Natural killer cell (primary cell): ENCODE measurements around the gene MAOB. TPM values are rescaled to one million over a fixed set of nuclear protein-coding genes. Genes with fewer than 3 reads are reported as not detected.

ENCODE experiments used
- ATAC-seq, 3 donors: fragments of 150-1000 bp in 2 of 3; fragments of 200-7000 bp in 1 of 3; cut with Tn5 transposase; 1 replicate in 1 of 3; 2 replicates in 2 of 3; pipeline ENCODE4 v1.10.0; 2021; ENCODE audit warnings: mild to moderate bottlenecking in 2 of 3, moderate library complexity in 2 of 3
- DNase-seq, 2 donors: peaks; one replicate each; pipeline versions ENCODE4 v3.0.0 to v3.0.0-alpha.2; 2013 to 2021; ENCODE audit warnings: mixed read lengths in 1 of 2
- H3K27ac ChIP-seq: one replicate; pipeline ENCODE4 v1.5.1; 2013; ENCODE audit warnings: mild to moderate bottlenecking, low read length
- H3K27me3 ChIP-seq: one replicate; pipeline ENCODE4 v1.6.1; 2013; ENCODE audit warnings: low read length; ENCODE audit not compliant: control insufficient read depth, insufficient read depth
- H3K36me3 ChIP-seq: one replicate; pipeline ENCODE4 v1.6.1; 2013; ENCODE audit warnings: low read length; ENCODE audit not compliant: control insufficient read depth, insufficient read depth
- H3K4me1 ChIP-seq: one replicate; pipeline ENCODE4 v1.6.1; 2013; ENCODE audit warnings: low read length; ENCODE audit not compliant: control insufficient read depth, insufficient read depth
- H3K4me3 ChIP-seq: one replicate; pipeline ENCODE4 v1.5.1; 2013; ENCODE audit warnings: low read length
- H3K9me3 ChIP-seq: one replicate; pipeline ENCODE4 v1.6.1; 2013; ENCODE audit warnings: low read length; ENCODE audit not compliant: control insufficient read depth, insufficient read depth
- H3K27ac Mint-ChIP-seq, 2 donors: one replicate each; pipeline ENCODE4 v1.8.0; 2022; ENCODE audit warnings: mild to moderate bottlenecking in 2 of 2, mixed read lengths in 2 of 2, moderate library complexity in 1 of 2
- H3K27me3 Mint-ChIP-seq, 2 donors: one replicate each; pipeline ENCODE4 v1.8.0; 2022; ENCODE audit warnings: low read depth in 2 of 2, mixed read lengths in 2 of 2
- H3K36me3 Mint-ChIP-seq: one replicate; pipeline ENCODE4 v1.8.0; 2022; ENCODE audit warnings: mixed read lengths
- H3K4me1 Mint-ChIP-seq, 2 donors: one replicate each; pipeline ENCODE4 v1.8.0; 2022; ENCODE audit warnings: mixed read lengths in 2 of 2
- H3K4me3 Mint-ChIP-seq: one replicate; pipeline ENCODE4 v1.8.0; 2022; ENCODE audit warnings: mild to moderate bottlenecking, moderate library complexity, mixed read lengths
- H3K9me3 Mint-ChIP-seq, 2 donors: one replicate each; pipeline ENCODE4 v1.8.0; 2022; ENCODE audit warnings: mixed read lengths in 2 of 2
- CTCF ChIP-seq: fragments of 200-600 bp; IDR thresholded peaks from one replicate; pipeline ENCODE4 v1.8.0; 2022; ENCODE audit warnings: antibody characterized with exemption
- WGBS: methylation state at CpG from one replicate; pipeline ENCODE4 v1.1.7; 2013; ENCODE audit warnings: missing lambda C conversion rate; ENCODE audit not compliant: insufficient coverage; 5-methylcytosine and 5-hydroxymethylcytosine counted together
- intact Hi-C: fragments of 100-400 bp; cut with micrococcal nuclease; formaldehyde crosslinking; loops from one replicate; pipeline ENCODE4 v1.14.2; 2022
- total RNA-seq, 4 donors: library from RNA; stranded (reverse); fragments of 120-200 nt in 1 of 4; gene quantifications; one replicate each; pipeline versions ENCODE4 v1.2.3 to v1.2.4, GENCODE V29; 2013 to 2022

The MAOB gene
- total RNA-seq, 3 donors from 2014 or later (not counting 1 experiment from before 2014, with no cell fraction given) = 0.26 TPM; not detected in 2

- Mint-ChIP-seq H3K4me3 (no peak overlapping the region), H3K4me1 (no peaks in the 10 kb centered on the region), H3K27ac (no peak overlapping the region), H3K9me3 (no peaks in the 10 kb centered on the region), H3K27me3 (peaks cover 15 to 32% of the 10 kb centered on the region in 2 donors), H3K36me3 (no peaks in the 10 kb centered on the region)
- no peak for ATAC-seq
- TF ChIP-seq CTCF = no peak
- no peaks in the 10 kb centered on the region for H3K9me3 ChIP-seq
- no peak for DNase-seq
- no peaks in the 10 kb centered on the region for H3K4me1 ChIP-seq
- H3K27me3 ChIP-seq = peaks cover 4% of the 10 kb centered on the region
- no peak overlapping the region for H3K27ac ChIP-seq
- WGBS = 42% methylated on average over 33 of the region's 34 CpGs
- no peaks in the 10 kb centered on the region for H3K36me3 ChIP-seq
- intact Hi-C loops = no loop called here
- no peak overlapping the region for H3K4me3 ChIP-seq
These were observed 598 bp downstream of the MAOB start for GRCh38 chrX:43881410-43882293.

- WGBS = 100% methylated on average over 1 of the region's 2 CpGs
- no peaks in the 10 kb centered on the region for H3K9me3 ChIP-seq
- no peak overlapping the region for H3K27ac Mint-ChIP-seq
- H3K4me1 Mint-ChIP-seq = no peaks in the 10 kb centered on the region
- DNase-seq (no peak), ATAC-seq (no peak)
- no peak for TF ChIP-seq CTCF
- no peak overlapping the region for H3K27ac ChIP-seq
- H3K36me3 ChIP-seq = no peaks in the 10 kb centered on the region
- H3K4me3 ChIP-seq = no peak overlapping the region
- H3K4me3 Mint-ChIP-seq = no peak overlapping the region
- no peaks in the 10 kb centered on the region for H3K9me3 Mint-ChIP-seq
- H3K36me3 Mint-ChIP-seq = no peaks in the 10 kb centered on the region
- H3K27me3 Mint-ChIP-seq = peaks cover 15 to 32% of the 10 kb centered on the region in 2 donors
- no peaks in the 10 kb centered on the region for H3K4me1 ChIP-seq
- intact Hi-C loops = no loop called here
- H3K27me3 ChIP-seq = peaks cover 4% of the 10 kb centered on the region
These were observed 1.8 kb downstream of the MAOB start for GRCh38 chrX:43880425-43880824.

GRCh38 chrX:43878906-43879526, 3.2 kb downstream of the MAOB start:
- Histone ChIP-seq H3K27me3 (peaks cover 4% of the 10 kb centered on the region), H3K36me3 (no peaks in the 10 kb centered on the region), H3K4me1 (no peaks in the 10 kb centered on the region), H3K4me3 (no peak overlapping the region), H3K9me3 (no peaks in the 10 kb centered on the region), H3K27ac (no peak overlapping the region)
- no peak overlapping the region for H3K27ac Mint-ChIP-seq
- no peaks in the 10 kb centered on the region for H3K4me1 Mint-ChIP-seq
- no peaks in the 10 kb centered on the region for H3K36me3 Mint-ChIP-seq
- no peaks in the 10 kb centered on the region for H3K9me3 Mint-ChIP-seq
- no peak for TF ChIP-seq CTCF
- intact Hi-C loops = no loop called here
- no peak for ATAC-seq
- 87% methylated on average over 6 of the region's 6 CpGs for WGBS
- no peak overlapping the region for H3K4me3 Mint-ChIP-seq
- DNase-seq = no peak
- peaks cover 14 to 32% of the 10 kb centered on the region in 2 donors for H3K27me3 Mint-ChIP-seq
